Measurements from ENCODE around the gene PRDM16.

PRDM16 gene

GRCh38 chr1:3450202-3450863, 381.3 kb downstream of the PRDM16 start:
- no peak for DNase-seq (ENCODE audit: low read depth)

- no peak for DNase-seq (ENCODE audit: low read depth)
Measured at GRCh38 chr1:3450983-3451382, 382.0 kb downstream of the PRDM16 start.

DNA sequence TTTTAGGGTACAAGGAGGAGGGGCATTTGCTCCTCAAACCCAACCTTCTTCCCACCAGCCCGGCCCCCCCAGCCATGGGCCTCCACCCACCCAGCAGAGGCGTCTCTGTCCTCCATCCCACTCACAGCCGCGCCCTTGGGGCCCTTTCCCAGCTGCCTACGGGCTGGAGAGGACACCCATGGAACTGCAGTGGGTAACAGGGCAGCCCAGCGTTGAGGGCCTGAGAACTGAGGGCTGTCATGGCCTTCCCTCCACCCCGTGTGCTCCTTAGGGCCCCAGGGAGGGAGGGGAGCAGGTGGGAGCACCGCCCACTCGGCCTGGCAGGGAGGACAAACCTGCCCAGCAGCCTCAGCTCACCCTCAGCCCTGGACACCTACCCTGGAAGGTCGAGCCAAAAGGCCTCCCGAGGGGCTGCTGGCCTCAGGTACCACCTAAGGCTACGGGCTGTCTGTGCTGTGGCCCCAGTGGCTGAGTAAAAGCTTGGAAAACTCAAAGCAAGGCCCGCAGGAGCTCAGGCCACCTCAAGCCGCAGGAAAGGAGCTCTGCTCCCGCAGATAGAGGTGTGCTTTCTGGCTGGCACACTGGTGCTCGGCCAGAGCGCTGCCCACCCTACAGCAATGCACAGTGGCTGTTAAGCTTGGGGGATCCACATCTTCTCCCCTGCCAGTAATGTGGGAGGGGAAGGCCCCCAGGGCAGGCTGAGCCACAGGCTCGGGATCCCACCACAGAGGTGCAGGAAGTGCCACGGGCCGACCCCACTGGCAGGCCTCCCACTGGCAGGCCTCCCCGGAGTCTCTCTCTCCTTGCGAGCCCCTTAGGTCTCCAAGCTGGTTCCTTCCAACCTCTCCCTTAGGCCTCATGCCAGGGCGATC, 383.2 kb downstream of the PRDM16 start:
- DNase-seq (ENCODE audit: low read depth): no peak

DNA sequence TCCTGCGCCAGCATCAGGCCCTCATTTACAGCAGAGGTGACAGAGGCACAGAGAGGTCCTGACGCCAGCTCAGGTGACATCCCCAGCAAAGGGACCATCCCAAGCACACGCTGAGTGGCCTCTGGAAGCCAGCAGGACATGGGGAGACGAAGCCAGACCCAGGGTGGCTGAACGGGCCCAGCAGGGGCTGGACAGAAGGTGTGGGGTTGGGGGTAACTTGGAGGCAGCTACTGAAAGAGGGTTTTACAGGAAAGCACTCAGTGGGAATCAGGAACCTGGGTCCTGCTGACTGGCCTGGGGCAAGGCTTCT, 383.8 kb downstream of the PRDM16 start:
- no peak for DNase-seq (ENCODE audit: low read depth)

DNA sequence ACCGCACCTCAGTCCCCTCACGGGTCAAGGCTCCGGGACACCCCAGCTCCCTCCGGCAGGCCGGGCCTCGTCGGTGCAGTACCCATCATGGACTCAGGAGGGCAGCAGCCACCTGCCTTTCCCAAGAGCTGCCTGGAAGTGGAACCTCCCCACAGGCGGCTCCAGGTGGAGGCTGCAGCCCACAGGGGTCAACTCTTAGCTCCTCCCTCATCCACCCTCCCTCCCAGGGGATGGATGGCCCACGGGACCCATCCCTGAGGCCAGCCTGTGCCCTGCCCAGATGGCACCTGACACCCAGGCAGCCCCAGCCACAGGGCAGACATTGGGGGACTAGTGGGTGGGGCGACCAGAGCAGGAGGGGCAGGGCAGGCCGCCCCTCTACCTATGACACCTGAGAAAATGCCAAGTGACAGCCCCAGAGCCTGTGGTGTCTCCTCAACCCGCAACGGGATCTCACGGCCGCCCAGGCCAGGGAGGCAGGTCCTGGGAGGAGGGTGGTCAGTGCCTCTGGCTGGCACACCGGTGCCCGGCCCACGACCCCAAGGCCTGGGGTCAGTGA, 384.3 kb downstream of the PRDM16 start:
- peak; percentile 53 for DNase-seq (ENCODE audit: low read depth)

DNA sequence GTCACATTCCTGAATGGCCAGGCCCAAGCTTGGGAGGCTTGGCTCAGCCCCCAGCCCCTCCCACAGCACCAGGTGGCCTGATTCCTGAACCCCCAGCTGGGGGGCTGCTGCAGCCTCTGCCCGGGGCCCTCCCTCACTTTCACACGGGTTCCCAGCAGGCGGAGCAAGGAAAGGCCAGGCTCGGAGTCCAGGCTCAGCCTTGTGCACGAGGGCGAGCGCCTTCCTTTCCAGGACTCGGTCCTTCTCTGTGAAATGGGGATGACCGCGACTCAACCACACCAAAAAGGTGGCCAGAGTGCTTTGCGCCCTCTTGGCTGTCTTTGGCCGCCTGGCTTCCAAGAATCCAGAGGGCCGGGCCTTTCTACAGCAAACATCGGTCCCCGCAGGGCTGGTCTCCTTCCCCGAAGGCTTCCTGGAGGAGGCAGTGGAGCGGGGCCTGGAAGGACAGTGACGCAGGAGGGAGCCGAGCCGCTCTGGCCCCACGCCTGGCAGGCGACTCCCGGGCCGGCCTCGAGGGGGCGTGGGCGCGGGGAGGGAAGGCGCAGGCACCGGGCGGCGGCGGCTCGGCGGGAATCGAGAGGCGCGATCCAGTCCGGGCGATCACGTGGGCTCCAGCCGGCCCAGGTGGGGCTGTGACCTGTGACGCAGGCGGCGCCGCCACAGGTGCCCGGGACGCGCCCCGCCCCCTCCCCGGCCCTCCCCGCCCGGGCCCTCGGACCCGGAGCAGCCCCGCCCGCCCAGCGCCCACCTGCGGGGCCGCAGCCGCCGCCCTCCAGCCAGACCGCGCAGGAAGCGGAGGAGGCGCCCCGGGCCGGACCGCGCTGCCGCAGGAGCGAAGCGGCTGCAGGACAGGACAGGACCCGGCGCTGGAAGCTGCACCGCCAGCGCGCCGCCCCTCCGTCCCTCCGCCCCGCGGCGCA, 385.1 kb downstream of the PRDM16 start, which contains the start of gene ARHGEF16:
Gene ARHGEF16 (plus strand): TSS at position 775 of the 920 bp plus-strand sequence. CDS start 8,420 bp downstream, outside the sequence.
- DNase-seq (ENCODE audit: low read depth): no peak

- DNase-seq (ENCODE audit: low read depth): no peak
Measured at GRCh38 chr1:3454811-3455618, 386.0 kb downstream of the PRDM16 start.

- no peak for DNase-seq (ENCODE audit: low read depth)
Measured at GRCh38 chr1:3455670-3456448, 386.9 kb downstream of the PRDM16 start.

GRCh38 chr1:3456449-3456963, 387.5 kb downstream of the PRDM16 start:
- DNase-seq (ENCODE audit: low read depth): no peak

- DNase-seq (ENCODE audit: low read depth): no peak
Measured at GRCh38 chr1:3456964-3457909, 388.2 kb downstream of the PRDM16 start.

GRCh38 chr1:3457910-3458883, 389.2 kb downstream of the PRDM16 start:
- no peak for DNase-seq (ENCODE audit: low read depth)

GRCh38 chr1:3459051-3459908, 390.3 kb downstream of the PRDM16 start:
- DNase-seq (ENCODE audit: low read depth): no peak

GRCh38 chr1:3459940-3460671, 391.1 kb downstream of the PRDM16 start:
- DNase-seq (ENCODE audit: low read depth): no peak

DNA sequence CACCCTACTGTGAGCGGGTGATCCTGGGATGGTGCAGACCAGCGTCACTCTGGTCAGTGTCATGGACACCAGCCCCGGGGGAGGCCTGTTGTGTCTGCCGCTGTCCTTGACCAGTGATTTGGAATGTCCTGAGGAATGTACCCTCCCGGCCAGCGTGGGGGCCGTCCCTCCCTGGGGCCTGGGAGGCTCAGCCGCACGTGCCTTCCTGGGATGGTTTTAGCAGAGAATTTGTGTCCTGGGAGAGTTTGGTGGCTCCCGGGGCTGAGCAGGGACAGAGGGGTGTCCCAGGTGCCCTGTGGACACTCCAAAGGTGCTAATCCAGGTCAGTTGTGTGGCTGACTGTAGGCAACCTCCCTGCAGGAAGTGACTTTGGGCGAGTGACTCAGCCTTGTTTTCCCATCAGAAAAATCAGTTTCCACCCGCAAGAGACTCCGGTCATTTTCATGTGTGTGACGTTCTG, 391.7 kb downstream of the PRDM16 start:
- DNase-seq (ENCODE audit: low read depth): no peak

DNA sequence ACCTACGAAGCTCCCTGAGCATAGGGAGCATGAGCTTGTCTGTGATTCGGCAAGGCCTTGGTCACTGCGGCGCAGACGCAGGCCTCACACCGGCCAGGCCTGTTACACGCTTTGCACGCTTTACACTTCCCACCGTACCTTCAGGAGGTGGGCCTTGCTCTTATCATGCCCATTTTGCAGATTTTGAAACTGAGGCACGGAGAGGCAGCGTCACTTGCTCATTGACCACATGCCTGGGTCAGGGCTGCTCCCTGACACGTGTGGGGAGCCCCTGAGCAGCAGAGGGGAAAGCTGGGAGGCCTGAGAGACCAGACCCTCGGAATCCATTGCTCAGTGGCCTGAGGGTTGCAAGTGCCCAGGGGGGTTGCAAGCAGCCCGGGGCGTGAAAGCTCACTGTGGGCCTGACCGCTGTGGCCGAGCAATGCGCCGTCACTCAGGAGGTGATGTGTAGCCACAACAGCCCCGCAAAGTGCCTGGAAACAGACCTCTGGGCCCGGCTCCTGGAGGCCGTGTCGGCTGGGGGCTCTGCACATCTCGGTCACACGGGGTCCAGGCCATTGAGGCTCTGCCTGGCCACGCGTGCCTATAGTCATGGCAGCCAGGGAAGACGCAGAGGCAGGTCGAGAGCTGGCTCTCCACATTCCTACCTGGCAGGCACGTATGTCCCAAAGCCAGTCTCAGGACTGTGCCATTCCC, 392.4 kb downstream of the PRDM16 start:
- DNase-seq (ENCODE audit: low read depth): no peak

DNA sequence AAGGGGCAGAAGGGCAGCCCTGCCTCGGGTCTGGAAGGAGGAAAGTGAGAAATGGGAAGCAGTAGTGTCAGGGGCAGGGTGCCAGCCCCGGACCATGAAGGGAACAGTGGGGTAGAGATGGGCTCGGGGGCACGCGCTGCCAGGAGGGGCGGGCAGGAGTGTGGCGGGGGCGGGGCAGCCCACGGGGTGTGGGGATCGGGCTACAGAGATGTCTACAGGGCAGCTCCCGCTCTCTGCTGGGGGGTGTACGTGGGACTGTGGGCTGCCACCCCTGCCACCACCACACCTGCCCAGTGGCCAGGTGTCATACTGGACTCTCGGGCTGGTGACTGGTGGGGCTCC, 392.9 kb downstream of the PRDM16 start:
- no peak for DNase-seq (ENCODE audit: low read depth)
